HCT116 (cell line): ENCODE data around the gene LTB4R2.

Experiments
- POLR2A ChIP-seq: IDR thresholded peaks from 2 replicates; pipeline ENCODE4 v1.7.0; 2011; ENCODE audit warnings: borderline replicate concordance; ENCODE audit not compliant: insufficient read depth, insufficient read length; ENCODE audit errors: extremely low read depth
- TF ChIP-seq, protein P1 (sequence below), 3 experiments: fragments of 200-600 bp in 1 of 3; sonication (generic) in 1 of 3; IDR thresholded peaks in 2 of 3; conservative IDR thresholded peaks in 1 of 3; 2 replicates each; pipeline ENCODE4 v1.5.1; 2012 to 2017; ENCODE audit warnings: low read depth in 2 of 3, low read length in 2 of 3, antibody characterized with exemption in 1 of 3, borderline replicate concordance in 1 of 3, control low read depth in 1 of 3, mild to moderate bottlenecking in 1 of 3, mixed read lengths in 1 of 3, mixed run types in 1 of 3, moderate library complexity in 1 of 3; ENCODE audit not compliant: insufficient read depth in 1 of 3

DNA sequence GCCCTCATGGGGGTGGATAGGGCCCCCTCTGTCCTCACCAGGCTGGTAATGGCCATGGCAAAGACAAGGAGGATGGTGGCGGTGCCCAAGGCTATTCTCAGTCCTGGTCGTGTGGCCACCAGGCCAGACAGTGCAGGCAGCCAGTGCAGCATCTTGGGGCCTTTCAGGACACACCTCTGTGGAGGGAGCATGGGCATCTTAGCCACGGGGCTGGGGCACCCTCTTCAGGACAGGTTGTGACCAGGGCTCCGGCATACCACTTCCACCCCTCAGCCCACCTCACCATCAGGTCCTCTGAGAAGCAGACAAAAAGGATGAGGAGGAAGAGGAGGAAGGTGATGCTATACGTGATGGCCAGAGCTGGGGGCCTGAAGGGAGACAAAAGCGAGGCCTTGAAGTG is 14.1 kb downstream of the LTB4R2 start:
- TF ChIP-seq, protein P1, sequence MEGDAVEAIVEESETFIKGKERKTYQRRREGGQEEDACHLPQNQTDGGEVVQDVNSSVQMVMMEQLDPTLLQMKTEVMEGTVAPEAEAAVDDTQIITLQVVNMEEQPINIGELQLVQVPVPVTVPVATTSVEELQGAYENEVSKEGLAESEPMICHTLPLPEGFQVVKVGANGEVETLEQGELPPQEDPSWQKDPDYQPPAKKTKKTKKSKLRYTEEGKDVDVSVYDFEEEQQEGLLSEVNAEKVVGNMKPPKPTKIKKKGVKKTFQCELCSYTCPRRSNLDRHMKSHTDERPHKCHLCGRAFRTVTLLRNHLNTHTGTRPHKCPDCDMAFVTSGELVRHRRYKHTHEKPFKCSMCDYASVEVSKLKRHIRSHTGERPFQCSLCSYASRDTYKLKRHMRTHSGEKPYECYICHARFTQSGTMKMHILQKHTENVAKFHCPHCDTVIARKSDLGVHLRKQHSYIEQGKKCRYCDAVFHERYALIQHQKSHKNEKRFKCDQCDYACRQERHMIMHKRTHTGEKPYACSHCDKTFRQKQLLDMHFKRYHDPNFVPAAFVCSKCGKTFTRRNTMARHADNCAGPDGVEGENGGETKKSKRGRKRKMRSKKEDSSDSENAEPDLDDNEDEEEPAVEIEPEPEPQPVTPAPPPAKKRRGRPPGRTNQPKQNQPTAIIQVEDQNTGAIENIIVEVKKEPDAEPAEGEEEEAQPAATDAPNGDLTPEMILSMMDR (IDR thresholded peaks at IDR 0.05 in 2 of 3, conservative IDR thresholded peaks at IDR 0.05 in 1 of 3; ENCODE audit: borderline replicate concordance in 1 of 3, insufficient read depth in 1 of 3, low read depth in 2 of 3, low read length in 2 of 3), result no peak
- TF ChIP-seq POLR2A, result no peak
